Coronary artery (tissue), 2 donors: Measurements from ENCODE around the gene SLC22A23.

Experiments
- DNase-seq: peaks from one replicate; pipeline ENCODE4 v3.0.0-alpha.2; 2017; ENCODE audit warnings: low spot score
- H3K27ac ChIP-seq, 2 donors: fragments of 200-600 bp; sonication (generic); one replicate each; pipeline ENCODE4 v1.5.1; 2016 to 2019
- H3K4me3 ChIP-seq: fragments of 200-600 bp; sonication (generic); 2 replicates; pipeline ENCODE4 v1.5.1; 2016; ENCODE audit warnings: mild to moderate bottlenecking, moderate library complexity
- TF ChIP-seq, protein P1 (sequence below): fragments of 200-600 bp; sonication (generic); IDR thresholded peaks from one replicate; pipeline ENCODE4 v1.5.1; 2019; ENCODE audit warnings: antibody characterized with exemption

SLC22A23 gene

GRCh38 chr6:3336859-3337515 lies 119.9 kb downstream of the SLC22A23 start:
- TF ChIP-seq, protein P1, sequence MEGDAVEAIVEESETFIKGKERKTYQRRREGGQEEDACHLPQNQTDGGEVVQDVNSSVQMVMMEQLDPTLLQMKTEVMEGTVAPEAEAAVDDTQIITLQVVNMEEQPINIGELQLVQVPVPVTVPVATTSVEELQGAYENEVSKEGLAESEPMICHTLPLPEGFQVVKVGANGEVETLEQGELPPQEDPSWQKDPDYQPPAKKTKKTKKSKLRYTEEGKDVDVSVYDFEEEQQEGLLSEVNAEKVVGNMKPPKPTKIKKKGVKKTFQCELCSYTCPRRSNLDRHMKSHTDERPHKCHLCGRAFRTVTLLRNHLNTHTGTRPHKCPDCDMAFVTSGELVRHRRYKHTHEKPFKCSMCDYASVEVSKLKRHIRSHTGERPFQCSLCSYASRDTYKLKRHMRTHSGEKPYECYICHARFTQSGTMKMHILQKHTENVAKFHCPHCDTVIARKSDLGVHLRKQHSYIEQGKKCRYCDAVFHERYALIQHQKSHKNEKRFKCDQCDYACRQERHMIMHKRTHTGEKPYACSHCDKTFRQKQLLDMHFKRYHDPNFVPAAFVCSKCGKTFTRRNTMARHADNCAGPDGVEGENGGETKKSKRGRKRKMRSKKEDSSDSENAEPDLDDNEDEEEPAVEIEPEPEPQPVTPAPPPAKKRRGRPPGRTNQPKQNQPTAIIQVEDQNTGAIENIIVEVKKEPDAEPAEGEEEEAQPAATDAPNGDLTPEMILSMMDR, result no peak
- Histone ChIP-seq H3K4me3 (no peak overlapping the region), H3K27ac (no peak overlapping the region)
- no peak for DNase-seq

GRCh38 chr6:3336066-3336786 lies 120.6 kb downstream of the SLC22A23 start:
- no peak for DNase-seq
- no peak overlapping the region for H3K4me3 ChIP-seq
- TF ChIP-seq, protein P1, result no peak
- no peak overlapping the region for H3K27ac ChIP-seq

GRCh38 chr6:3335169-3335568 lies 121.7 kb downstream of the SLC22A23 start:
- Histone ChIP-seq H3K27ac (no peak overlapping the region), H3K4me3 (no peak overlapping the region)
- no peak for DNase-seq
- TF ChIP-seq, protein P1, result no peak

- no peak for DNase-seq
- TF ChIP-seq, protein P1, result no peak
- Histone ChIP-seq H3K4me3 (no peak overlapping the region), H3K27ac (no peak overlapping the region)
Observed at GRCh38 chr6:3334555-3334954, 122.3 kb downstream of the SLC22A23 start.

GRCh38 chr6:3333263-3333662 lies 123.6 kb downstream of the SLC22A23 start:
- H3K4me3 ChIP-seq, result no peak overlapping the region
- TF ChIP-seq, protein P1, result no peak
- no peak overlapping the region for H3K27ac ChIP-seq
- no peak for DNase-seq

- TF ChIP-seq, protein P1, result no peak
Observed at GRCh38 chr6:3331971-3332370, 124.9 kb downstream of the SLC22A23 start.

GRCh38 chr6:3331494-3331893 lies 125.4 kb downstream of the SLC22A23 start:
- TF ChIP-seq, protein P1, result no peak
- H3K27ac ChIP-seq, result peak overlapping the region in 1 of 2 donors; percentile 5
- no peak overlapping the region for H3K4me3 ChIP-seq
- DNase-seq, result no peak

More at GRCh38 chr6:3331971-3332370, 124.9 kb downstream of the SLC22A23 start:
- Histone ChIP-seq H3K4me3 (no peak overlapping the region), H3K27ac (peak overlapping the region in 1 of 2 donors; percentile 5)
- no peak for DNase-seq
